Heart right ventricle (tissue), 16 donors: ENCODE data around the gene ALOX5AP. TPM values are rescaled to one million over a fixed set of nuclear protein-coding genes. Genes with fewer than 3 reads are reported as not detected.

Experiments
- ATAC-seq, 8 donors: fragments of 200-7000 bp; cut with Tn5 transposase; one replicate each; pipeline ENCODE4 v1.9.1; 2020; ENCODE audit warnings: mild to moderate bottlenecking in 8 of 8, moderate library complexity in 8 of 8, moderate number of reproducible peaks in 1 of 8
- DNase-seq, 2 donors: peaks; one replicate each; pipeline ENCODE4 v3.0.0-alpha.2; 2020
- H3K27ac ChIP-seq, 10 donors: fragments of 200-600 bp; sonication (generic) in 2 of 10; one replicate each; pipeline versions ENCODE4 v1.5.0 to v1.8.0; 2020 to 2022; ENCODE audit warnings: mild to moderate bottlenecking in 3 of 10
- H3K27me3 ChIP-seq, 7 donors: fragments of 200-600 bp; one replicate each; pipeline ENCODE4 v1.8.0; 2021 to 2022; ENCODE audit warnings: mild to moderate bottlenecking in 2 of 7
- H3K36me3 ChIP-seq, 9 donors: fragments of 200-600 bp; sonication (generic) in 1 of 9; one replicate each; pipeline versions ENCODE4 v1.5.0 to v1.8.0; 2020 to 2022; ENCODE audit warnings: mild to moderate bottlenecking in 2 of 9
- H3K4me1 ChIP-seq, 9 donors: fragments of 200-600 bp; sonication (generic) in 1 of 9; one replicate each; pipeline versions ENCODE4 v1.5.0 to v1.8.0; 2020 to 2022; ENCODE audit warnings: mild to moderate bottlenecking in 4 of 9
- H3K4me3 ChIP-seq, 10 donors: fragments of 200-600 bp; sonication (generic) in 2 of 10; one replicate each; pipeline versions ENCODE4 v1.5.0 to v1.8.0; 2020 to 2022; ENCODE audit warnings: mild to moderate bottlenecking in 7 of 10, moderate library complexity in 2 of 10
- H3K9me3 ChIP-seq, 11 donors: fragments of 200-600 bp in 10 of 11; sonication (generic) in 2 of 11; one replicate each; pipeline versions ENCODE4 v1.5.0 to v1.8.0; 2013 to 2022; ENCODE audit warnings: mild to moderate bottlenecking in 2 of 11, control low read depth in 1 of 11, moderate library complexity in 1 of 11
- WGBS, 2 donors: extraction: QIAGEN DNeasy Blood & Tissue Kit; methylation state at CpG; one replicate each; pipeline ENCODE4 v1.1.7; 2013; ENCODE audit warnings: inconsistent platforms in 1 of 2; 5-methylcytosine and 5-hydroxymethylcytosine counted together
- intact Hi-C, 10 donors: fragments of 100-400 bp; cut with DNase I; formaldehyde crosslinking; loops; one replicate each; pipeline versions ENCODE4 v1.11.1 to v1.14.2; 2022
- polyA plus RNA-seq, 2 donors: library from polyadenylated mRNA; stranded (reverse); fragments of 200-250 nt; gene quantifications; one replicate each; pipeline ENCODE4 v1.2.3, GENCODE V29; 2013
- total RNA-seq, 10 donors: library from RNA; stranded (reverse); fragmentation: NEBNext Ultra II Directional in 3 of 10; extraction: Animal tissue kit (Norgen Biotek cat#: 25700) in 3 of 10; gene quantifications; one replicate each; pipeline versions ENCODE4 v1.2.1 to v1.2.4, GENCODE V29; 2021 to 2023
- TF ChIP-seq, protein P1 (sequence below), 9 donors: fragments of 200-600 bp; sonication (generic) in 2 of 9; IDR thresholded peaks; one replicate each; pipeline versions ENCODE4 v1.5.0 to v1.8.0; 2021 to 2022; ENCODE audit warnings: antibody characterized with exemption in 9 of 9, mild to moderate bottlenecking in 5 of 9, moderate library complexity in 1 of 9
- donor health status: Arrhythmogenic right ventricular cardiomyopathy.
- donor health status: ischemic (EF 13 %, LVEDD 7.1; RV severe dilation, severe dysfunction).
- donor health status: healthy with polysubstance abuse.
- donor health status: DM: no; HTN: yes; CAD: no.
- donor health status: DM: no; HTN: no; CAD: no.
- donor health status: ischemic (EF 25% LVEDD 6.9; RV normal size, moderate dysfunction).
- donor health status: ischemic (EF 25% LVEDD 5.7; RV mildly dilated, moderate dysfunction).
- donor health status: healthy.
- donor health status: DM: yes; HTN: yes; CAD: no.
- donor health status: Ischemic cardiomyopathy.
- donor health status: ischemic (EF 35%, LVEDD 5.7; RV mildly dilated, moderate dysfunction).
- donor health status: nonischemic (EF 11% LVEDD 7.7; RV severe dilation, severe dysfunction).
- donor health status: DM: yes; HTN: yes; CAD: no.
- donor health status: PGD.
- donor health status: ischemic (EF 29% LVEDD 5.4; RV normal size, mild dysfunction).
- donor health status: nonischemic (EF 23%, LVEDD 6.1; RV moderate dilation, normal function).

The ALOX5AP gene
- total and polyA plus RNA-seq, 12 donors: 0.95 to 19.5 (median 4.6) TPM

DNA sequence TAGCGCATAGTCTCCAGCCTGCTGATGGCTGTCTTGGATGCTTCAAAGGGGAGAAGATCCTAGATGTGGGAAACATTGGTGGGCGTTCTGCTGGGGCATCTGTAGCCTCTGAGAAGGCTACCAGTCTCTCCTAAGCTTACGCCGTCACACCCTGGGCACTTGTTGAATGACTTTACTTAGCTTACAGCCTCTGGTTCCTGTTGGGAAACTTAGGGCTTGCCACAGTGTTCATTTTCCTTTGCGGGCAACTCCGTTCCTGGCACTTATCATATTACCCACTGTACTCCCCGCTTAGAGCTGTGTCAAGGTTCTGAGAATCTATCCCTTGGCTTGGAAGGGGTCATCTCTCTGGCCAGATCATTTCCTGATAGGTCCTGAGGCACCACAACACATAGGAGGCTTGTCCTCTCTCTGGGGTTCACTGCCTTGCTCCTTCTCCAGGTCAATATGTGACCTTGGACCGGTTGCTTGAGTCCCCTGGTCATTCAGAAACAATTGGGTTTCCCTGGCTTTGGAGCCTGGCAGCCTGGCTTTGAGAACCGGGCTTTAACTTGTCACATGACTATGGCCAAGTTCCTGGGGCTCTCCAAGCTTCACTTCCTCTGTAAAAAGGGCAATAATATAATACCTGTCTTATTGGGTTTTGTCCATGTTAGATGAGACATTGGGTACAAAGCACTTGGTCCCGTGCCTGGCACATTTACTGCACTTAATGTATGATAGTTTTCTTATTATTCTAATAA lies 20.5 kb upstream of the ALOX5AP start:
- intact Hi-C loops: no loop called here
- Histone ChIP-seq H3K27me3 (no peaks in the 10 kb centered on the region), H3K27ac (peak overlapping the region in 1 of 10 donors; percentile 43), H3K4me3 (no peak overlapping the region), H3K9me3 (no peaks in the 10 kb centered on the region), H3K36me3 (no peaks in the 10 kb centered on the region), H3K4me1 (peaks cover 6 to 70% (median 15%) of the 10 kb centered on the region in 9 donors)
- 89 to 95% methylated on average over 10 of the region's 10 CpGs for WGBS, 2 donors
- peak in 1 of 8 donors; percentile 11 for ATAC-seq
- DNase-seq: no peak
- TF ChIP-seq, protein P1, sequence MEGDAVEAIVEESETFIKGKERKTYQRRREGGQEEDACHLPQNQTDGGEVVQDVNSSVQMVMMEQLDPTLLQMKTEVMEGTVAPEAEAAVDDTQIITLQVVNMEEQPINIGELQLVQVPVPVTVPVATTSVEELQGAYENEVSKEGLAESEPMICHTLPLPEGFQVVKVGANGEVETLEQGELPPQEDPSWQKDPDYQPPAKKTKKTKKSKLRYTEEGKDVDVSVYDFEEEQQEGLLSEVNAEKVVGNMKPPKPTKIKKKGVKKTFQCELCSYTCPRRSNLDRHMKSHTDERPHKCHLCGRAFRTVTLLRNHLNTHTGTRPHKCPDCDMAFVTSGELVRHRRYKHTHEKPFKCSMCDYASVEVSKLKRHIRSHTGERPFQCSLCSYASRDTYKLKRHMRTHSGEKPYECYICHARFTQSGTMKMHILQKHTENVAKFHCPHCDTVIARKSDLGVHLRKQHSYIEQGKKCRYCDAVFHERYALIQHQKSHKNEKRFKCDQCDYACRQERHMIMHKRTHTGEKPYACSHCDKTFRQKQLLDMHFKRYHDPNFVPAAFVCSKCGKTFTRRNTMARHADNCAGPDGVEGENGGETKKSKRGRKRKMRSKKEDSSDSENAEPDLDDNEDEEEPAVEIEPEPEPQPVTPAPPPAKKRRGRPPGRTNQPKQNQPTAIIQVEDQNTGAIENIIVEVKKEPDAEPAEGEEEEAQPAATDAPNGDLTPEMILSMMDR (IDR thresholded peaks at IDR 0.05): no peak

DNA sequence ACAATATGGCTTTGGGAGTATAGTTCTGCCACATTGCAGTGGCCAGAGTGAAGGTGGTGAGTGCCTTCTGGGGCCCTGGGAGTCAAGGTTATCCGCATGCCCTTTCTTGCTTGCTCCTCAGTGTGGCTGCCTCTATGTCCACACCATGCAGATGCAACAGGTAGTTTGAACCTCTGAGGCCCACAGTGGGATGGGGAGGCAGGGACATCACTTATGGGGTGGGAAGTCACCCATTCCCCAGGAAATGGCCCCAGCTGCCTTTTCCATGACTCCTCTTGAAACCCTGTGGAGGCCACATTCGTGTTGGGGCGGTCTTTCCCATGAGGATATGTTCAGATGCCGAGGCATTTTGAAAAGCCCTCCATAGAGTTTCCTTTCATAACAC lies 20.0 kb upstream of the ALOX5AP start:
- no peak overlapping the region for H3K4me3 ChIP-seq
- peak in 1 of 8 donors; percentile 22 for ATAC-seq
- H3K4me1 ChIP-seq: peaks cover 6 to 76% (median 17%) of the 10 kb centered on the region in 9 donors
- TF ChIP-seq, protein P1 (IDR thresholded peaks at IDR 0.05): no peak
- peak overlapping the region in 1 of 10 donors; percentile 43 for H3K27ac ChIP-seq
- WGBS, 2 donors: 81 to 85% methylated on average over 4 of the region's 4 CpGs
- no peaks in the 10 kb centered on the region for H3K9me3 ChIP-seq
- H3K36me3 ChIP-seq: no peaks in the 10 kb centered on the region
- no peak for DNase-seq
- H3K27me3 ChIP-seq: no peaks in the 10 kb centered on the region
- intact Hi-C loops: no loop called here

DNA sequence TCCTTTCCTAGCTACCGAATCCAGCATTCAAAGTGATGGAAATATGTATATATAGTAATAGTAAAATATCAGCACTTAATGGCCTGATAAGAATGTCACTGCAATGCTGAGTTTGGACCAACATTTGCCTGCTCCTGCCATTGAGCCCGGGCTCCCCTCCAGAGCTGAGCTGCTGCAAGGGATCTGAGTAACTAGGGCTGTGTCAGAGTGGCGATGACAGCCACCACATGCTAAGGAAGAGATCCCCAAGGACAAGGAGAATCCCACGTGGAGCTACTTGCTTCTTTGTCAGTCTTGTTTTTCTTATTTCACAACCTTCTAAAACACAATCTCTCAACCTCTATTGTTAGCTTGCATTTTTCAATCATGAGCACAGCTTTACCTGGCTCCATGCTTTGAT lies 19.5 kb upstream of the ALOX5AP start:
- H3K27ac ChIP-seq: peak overlapping the region in 1 of 10 donors; percentile 43
- WGBS, 2 donors: 31 to 37% methylated on average over 4 of the region's 4 CpGs
- ATAC-seq: peak; percentile 57 to 88 (median 76)
- no peaks in the 10 kb centered on the region for H3K27me3 ChIP-seq
- intact Hi-C loops: no loop called here
- TF ChIP-seq, protein P1 (IDR thresholded peaks at IDR 0.05): no peak
- H3K4me1 ChIP-seq: peaks cover 6 to 81% (median 19%) of the 10 kb centered on the region in 9 donors
- DNase-seq: peak; percentile 42 to 57
- no peaks in the 10 kb centered on the region for H3K9me3 ChIP-seq
- H3K4me3 ChIP-seq: no peak overlapping the region
- H3K36me3 ChIP-seq: no peaks in the 10 kb centered on the region

DNA sequence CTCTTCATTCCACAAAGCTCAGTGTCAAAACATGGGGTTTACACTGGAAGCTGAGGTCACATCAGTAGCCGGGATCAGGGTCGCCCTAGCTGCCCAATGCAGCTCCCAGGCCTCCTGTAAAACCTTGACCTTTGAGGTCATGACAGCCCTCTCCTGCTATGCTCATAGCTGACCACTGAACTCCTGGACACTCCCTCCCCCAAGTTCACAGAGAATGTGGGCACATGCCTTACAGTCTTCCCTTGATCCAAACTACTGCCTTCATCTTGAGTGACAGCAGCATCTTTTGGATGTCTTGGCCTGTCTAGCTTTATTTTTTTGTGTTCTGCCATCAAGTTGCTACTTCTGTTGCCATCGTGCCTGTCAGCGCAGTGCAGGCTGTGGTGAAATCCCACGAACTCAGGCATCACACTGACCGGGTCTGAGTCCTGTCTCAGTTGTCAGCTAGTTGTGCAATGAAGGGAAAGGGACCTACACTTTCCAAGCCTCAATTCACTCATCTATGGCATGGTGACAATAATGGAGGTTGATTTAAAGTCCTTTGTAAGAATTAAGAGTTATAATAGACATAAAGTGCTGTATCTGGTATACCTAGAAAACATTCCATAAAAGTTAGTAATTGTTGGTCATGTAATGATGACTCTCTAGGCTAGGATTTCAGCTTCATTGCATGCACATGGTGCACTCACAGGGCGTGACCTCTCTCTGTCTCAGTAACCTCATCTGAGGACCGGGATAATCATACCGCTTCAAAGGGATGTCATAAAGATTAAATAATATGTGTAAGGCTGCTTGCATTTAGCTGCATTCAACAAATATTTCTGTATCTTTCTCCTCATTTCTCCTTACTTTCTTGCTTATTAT lies 16.4 kb upstream of the ALOX5AP start:
- TF ChIP-seq, protein P1 (IDR thresholded peaks at IDR 0.05): no peak
- 93 to 94% methylated on average over 9 of the region's 9 CpGs for WGBS, 2 donors
- H3K27me3 ChIP-seq: no peaks in the 10 kb centered on the region
- no peaks in the 10 kb centered on the region for H3K36me3 ChIP-seq
- H3K9me3 ChIP-seq: no peaks in the 10 kb centered on the region
- peaks cover 6 to 69% (median 15%) of the 10 kb centered on the region in 9 donors for H3K4me1 ChIP-seq
- no peak for DNase-seq
- H3K4me3 ChIP-seq: no peak overlapping the region
- ATAC-seq: no peak
- no peak overlapping the region for H3K27ac ChIP-seq
- intact Hi-C loops: no loop called here
